ENCODE results near the gene C8B.

- TF ChIP-seq EP300 (IDR thresholded peaks at IDR 0.05; ENCODE audit: low read length): no peak
- TF ChIP-seq ZFP91 (CRISPR knock-in tag; IDR thresholded peaks at IDR 0.05): no peak
- no peak for TF ChIP-seq CREB1 (IDR thresholded peaks at IDR 0.05)
- TF ChIP-seq CREB1 (CRISPR knock-in tag; IDR thresholded peaks at IDR 0.05): no peak
- no peak for TF ChIP-seq FOXJ2 (tag; IDR thresholded peaks at IDR 0.05)
- TF ChIP-seq FOXP1 (CRISPR knock-in tag; IDR thresholded peaks at IDR 0.05): no peak
- no peak for TF ChIP-seq E2F1 (CRISPR knock-in tag; IDR thresholded peaks at IDR 0.05)
- no peak for TF ChIP-seq TBP (optimal IDR thresholded peaks at IDR 0.05; ENCODE audit: low read depth, low read length)
- TF ChIP-seq STAT6 (CRISPR knock-in tag; IDR thresholded peaks at IDR 0.05): no peak
- TF ChIP-seq MAX (CRISPR knock-in tag; IDR thresholded peaks at IDR 0.05): no peak
- TF ChIP-seq CTCF (IDR thresholded peaks at IDR 0.05 in 2 of 3, conservative IDR thresholded peaks at IDR 0.05 in 1 of 3; ENCODE audit: insufficient read depth in 2 of 3, low read depth in 1 of 3, low read length in 3 of 3): no peak
- no peak for TF ChIP-seq ESRRA (IDR thresholded peaks at IDR 0.05; ENCODE audit: borderline replicate concordance, low read depth)
- TF ChIP-seq GATAD2A (IDR thresholded peaks at IDR 0.05): no peak
- no peak for TF ChIP-seq GABPA (tag; conservative IDR thresholded peaks at IDR 0.05; ENCODE audit: low read depth)
These were observed 64.1 kb downstream of the C8B start for GRCh38 chr1:56901716-56902115.
